Measurements from ENCODE around the gene MED9. TPM values are rescaled to one million over a fixed set of nuclear protein-coding genes. Genes with fewer than 3 reads are reported as not detected.

MED9 gene
- total RNA-seq, 1 donor from 2014 or later, result 11.9 TPM

GRCh38 chr17:17537311-17538099, 60.7 kb downstream of the MED9 start:
- Histone ChIP-seq H3K4me3 (ENCODE audit: low read depth, low read length) (no peak overlapping the region), H3K27me3 (ENCODE audit: control insufficient read depth, insufficient read depth, low read length) (no peaks in the 10 kb centered on the region), H3K36me3 (ENCODE audit: control insufficient read depth, insufficient read depth, low read length) (no peaks in the 10 kb centered on the region)
- TF ChIP-seq, protein P1, sequence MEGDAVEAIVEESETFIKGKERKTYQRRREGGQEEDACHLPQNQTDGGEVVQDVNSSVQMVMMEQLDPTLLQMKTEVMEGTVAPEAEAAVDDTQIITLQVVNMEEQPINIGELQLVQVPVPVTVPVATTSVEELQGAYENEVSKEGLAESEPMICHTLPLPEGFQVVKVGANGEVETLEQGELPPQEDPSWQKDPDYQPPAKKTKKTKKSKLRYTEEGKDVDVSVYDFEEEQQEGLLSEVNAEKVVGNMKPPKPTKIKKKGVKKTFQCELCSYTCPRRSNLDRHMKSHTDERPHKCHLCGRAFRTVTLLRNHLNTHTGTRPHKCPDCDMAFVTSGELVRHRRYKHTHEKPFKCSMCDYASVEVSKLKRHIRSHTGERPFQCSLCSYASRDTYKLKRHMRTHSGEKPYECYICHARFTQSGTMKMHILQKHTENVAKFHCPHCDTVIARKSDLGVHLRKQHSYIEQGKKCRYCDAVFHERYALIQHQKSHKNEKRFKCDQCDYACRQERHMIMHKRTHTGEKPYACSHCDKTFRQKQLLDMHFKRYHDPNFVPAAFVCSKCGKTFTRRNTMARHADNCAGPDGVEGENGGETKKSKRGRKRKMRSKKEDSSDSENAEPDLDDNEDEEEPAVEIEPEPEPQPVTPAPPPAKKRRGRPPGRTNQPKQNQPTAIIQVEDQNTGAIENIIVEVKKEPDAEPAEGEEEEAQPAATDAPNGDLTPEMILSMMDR (IDR thresholded peaks at IDR 0.05; ENCODE audit: insufficient read depth, low read length, poor library complexity, severe bottlenecking), result no peak
- DNase-seq (ENCODE audit: low read depth), result no peak

GRCh38 chr17:17538417-17539391, 61.9 kb downstream of the MED9 start:
- Histone ChIP-seq H3K27me3 (ENCODE audit: control insufficient read depth, insufficient read depth, low read length) (no peaks in the 10 kb centered on the region), H3K36me3 (ENCODE audit: control insufficient read depth, insufficient read depth, low read length) (no peaks in the 10 kb centered on the region), H3K4me3 (ENCODE audit: low read depth, low read length) (no peak overlapping the region)
- DNase-seq (ENCODE audit: low read depth), result no peak
- TF ChIP-seq, protein P1 (IDR thresholded peaks at IDR 0.05; ENCODE audit: insufficient read depth, low read length, poor library complexity, severe bottlenecking), result no peak

- TF ChIP-seq, protein P1 (IDR thresholded peaks at IDR 0.05; ENCODE audit: insufficient read depth, low read length, poor library complexity, severe bottlenecking), result no peak
- Histone ChIP-seq H3K27me3 (ENCODE audit: control insufficient read depth, insufficient read depth, low read length) (no peaks in the 10 kb centered on the region), H3K36me3 (ENCODE audit: control insufficient read depth, insufficient read depth, low read length) (no peaks in the 10 kb centered on the region), H3K4me3 (ENCODE audit: low read depth, low read length) (no peak overlapping the region)
- no peak for DNase-seq (ENCODE audit: low read depth)
Observed at GRCh38 chr17:17539591-17539990, 62.8 kb downstream of the MED9 start.

DNA sequence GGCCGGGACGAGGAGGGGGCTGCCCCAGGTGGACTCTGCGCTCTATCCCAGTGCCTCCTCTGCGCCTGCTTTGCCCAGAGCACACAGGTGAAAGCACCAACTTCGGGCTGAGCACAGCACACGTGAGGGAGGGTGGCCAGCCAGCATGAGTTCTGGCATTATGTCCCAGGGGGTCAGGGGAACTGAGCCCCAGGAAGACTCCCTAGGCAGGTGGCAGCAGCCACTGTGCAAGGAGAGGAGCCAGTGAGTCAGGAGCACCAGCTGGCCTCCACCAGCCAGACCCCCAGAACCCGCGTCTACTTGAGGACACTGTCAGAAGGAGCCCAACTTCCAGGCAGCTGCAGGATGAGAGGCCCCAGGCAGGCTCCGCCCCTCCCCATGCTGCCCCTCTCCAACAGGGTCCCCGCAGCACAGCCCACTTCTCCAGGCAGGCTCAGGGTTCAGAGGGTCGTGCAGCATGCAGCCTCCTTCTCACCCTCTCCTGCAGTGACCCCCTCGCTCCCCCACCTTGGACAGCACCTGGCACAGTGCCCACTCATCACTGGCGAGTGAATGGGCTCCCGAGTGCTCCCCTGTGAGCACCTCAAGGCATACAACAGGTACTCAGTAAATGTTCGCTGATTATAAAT, 63.6 kb downstream of the MED9 start:
- no peaks in the 10 kb centered on the region for H3K36me3 ChIP-seq (ENCODE audit: control insufficient read depth, insufficient read depth, low read length)
- H3K4me3 ChIP-seq (ENCODE audit: low read depth, low read length), result no peak overlapping the region
- TF ChIP-seq, protein P1 (IDR thresholded peaks at IDR 0.05; ENCODE audit: insufficient read depth, low read length, poor library complexity, severe bottlenecking), result no peak
- DNase-seq (ENCODE audit: low read depth), result no peak
- H3K27me3 ChIP-seq (ENCODE audit: control insufficient read depth, insufficient read depth, low read length), result no peaks in the 10 kb centered on the region

DNA sequence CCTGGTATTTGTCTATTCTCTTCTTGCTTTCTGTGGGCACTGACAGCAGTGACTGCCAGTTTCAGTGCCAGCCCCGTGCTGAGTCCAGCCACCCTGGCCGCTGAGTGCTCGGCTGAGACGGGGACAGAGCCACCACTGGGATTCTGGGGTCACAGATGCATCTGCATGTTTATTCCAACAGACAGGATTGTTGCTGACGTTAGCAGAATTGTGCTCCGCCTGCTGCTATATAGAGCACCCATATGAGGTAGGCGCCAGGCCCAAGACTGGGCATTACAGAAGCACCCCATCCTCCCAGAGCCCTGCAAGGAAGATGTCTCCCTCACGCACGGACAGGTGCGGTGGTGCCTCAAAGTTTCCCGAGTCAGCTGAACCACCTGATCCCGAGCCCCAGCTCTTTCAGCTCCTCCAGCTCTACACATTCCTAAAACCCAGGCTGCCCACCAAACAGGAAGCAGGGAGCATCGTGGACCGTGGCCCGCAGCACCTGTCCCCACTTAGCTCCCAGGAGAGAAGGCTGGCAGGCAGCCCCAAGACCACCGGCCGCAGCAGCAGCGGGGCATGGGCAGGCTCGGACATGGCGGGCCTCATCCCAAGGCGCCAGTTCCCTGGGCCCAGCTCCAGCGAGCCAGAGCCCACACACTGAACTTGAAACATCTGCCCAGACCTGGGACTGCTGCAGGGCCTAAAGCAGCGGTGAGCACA, 64.3 kb downstream of the MED9 start:
- TF ChIP-seq, protein P1 (IDR thresholded peaks at IDR 0.05; ENCODE audit: insufficient read depth, low read length, poor library complexity, severe bottlenecking), result no peak
- no peaks in the 10 kb centered on the region for H3K36me3 ChIP-seq (ENCODE audit: control insufficient read depth, insufficient read depth, low read length)
- DNase-seq (ENCODE audit: low read depth), result no peak
- H3K4me3 ChIP-seq (ENCODE audit: low read depth, low read length), result no peak overlapping the region
- H3K27me3 ChIP-seq (ENCODE audit: control insufficient read depth, insufficient read depth, low read length), result no peaks in the 10 kb centered on the region

Data from kidney epithelial cell (primary cell).